ENCODE measurements around the gene ATP5PO.
"Not testable (repeated sequence)": the region's sequence is repeated elsewhere in the genome, so short reads cannot be mapped to it uniquely, and the experiment has no call there.

ATP5PO gene

GRCh38 chr21:33865996-33866575 is 49.5 kb downstream of the ATP5PO start:
- no peak for DNase-seq
- Histone ChIP-seq H3K4me1 (ENCODE audit: low read length) (no peaks in the 10 kb centered on the region), H4K20me1 (ENCODE audit: insufficient read depth, low read length) (no peaks in the 10 kb centered on the region), H3K27ac (ENCODE audit: low read length) (no peak overlapping the region), H3K79me2 (ENCODE audit: low read length) (no peaks in the 10 kb centered on the region), H3K9me3 (replicated peaks; ENCODE audit: insufficient read depth, low read length) (no peaks in the 10 kb centered on the region), H3F3A (ENCODE audit: insufficient read depth, low read length) (no peaks in the 10 kb centered on the region), H2AFZ (ENCODE audit: low read length) (no peak overlapping the region), H3K36me3 (replicated peaks; ENCODE audit: insufficient read depth, low read length) (no peaks in the 10 kb centered on the region), H3K4me2 (ENCODE audit: low read depth, low read length) (no peak overlapping the region), H3K9me2 (replicated peaks; ENCODE audit: insufficient read depth, low read length) (no peaks in the 10 kb centered on the region), H3K4me3 (ENCODE audit: low read length) (no peak overlapping the region), H3K27me3 (replicated peaks; ENCODE audit: insufficient read depth, low read length) (no peaks in the 10 kb centered on the region), H3K9ac (ENCODE audit: low read length) (no peak overlapping the region)
- TF ChIP-seq CTCF (IDR thresholded peaks at IDR 0.05; ENCODE audit: low read length) (no peak), EZH2phosphoT487 (IDR thresholded peaks at IDR 0.05; ENCODE audit: low read length) (no peak), EZH2 (optimal IDR thresholded peaks at IDR 0.05; ENCODE audit: low read depth, low read length) (no peak)

GRCh38 chr21:33865176-33865575 is 50.4 kb downstream of the ATP5PO start:
- Histone ChIP-seq H4K20me1 (ENCODE audit: insufficient read depth, low read length) (no peaks in the 10 kb centered on the region), H3K9ac (ENCODE audit: low read length) (no peak overlapping the region), H3K4me1 (ENCODE audit: low read length) (no peaks in the 10 kb centered on the region), H3K9me3 (replicated peaks; ENCODE audit: insufficient read depth, low read length) (no peaks in the 10 kb centered on the region), H3K27ac (ENCODE audit: low read length) (no peak overlapping the region), H3K4me3 (ENCODE audit: low read length) (no peak overlapping the region), H3K4me2 (ENCODE audit: low read depth, low read length) (no peak overlapping the region), H2AFZ (ENCODE audit: low read length) (no peak overlapping the region), H3K27me3 (replicated peaks; ENCODE audit: insufficient read depth, low read length) (no peaks in the 10 kb centered on the region), H3K36me3 (replicated peaks; ENCODE audit: insufficient read depth, low read length) (no peaks in the 10 kb centered on the region), H3F3A (ENCODE audit: insufficient read depth, low read length) (no peaks in the 10 kb centered on the region), H3K79me2 (ENCODE audit: low read length) (no peaks in the 10 kb centered on the region), H3K9me2 (replicated peaks; ENCODE audit: insufficient read depth, low read length) (no peaks in the 10 kb centered on the region)
- DNase-seq = no peak
- no peak for TF ChIP-seq EZH2 (optimal IDR thresholded peaks at IDR 0.05; ENCODE audit: low read depth, low read length)
- no peak for TF ChIP-seq CTCF (IDR thresholded peaks at IDR 0.05; ENCODE audit: low read length)
- TF ChIP-seq EZH2phosphoT487 (IDR thresholded peaks at IDR 0.05; ENCODE audit: low read length) = no peak

GRCh38 chr21:33864150-33864549 is 51.5 kb downstream of the ATP5PO start:
- no peak for DNase-seq
- Histone ChIP-seq H4K20me1 (ENCODE audit: insufficient read depth, low read length) (no peaks in the 10 kb centered on the region), H3K4me2 (ENCODE audit: low read depth, low read length) (no peak overlapping the region), H3K27ac (ENCODE audit: low read length) (no peak overlapping the region), H3K9me2 (replicated peaks; ENCODE audit: insufficient read depth, low read length) (no peaks in the 10 kb centered on the region), H3K9ac (ENCODE audit: low read length) (no peak overlapping the region), H3K9me3 (replicated peaks; ENCODE audit: insufficient read depth, low read length) (no peaks in the 10 kb centered on the region), H3K27me3 (replicated peaks; ENCODE audit: insufficient read depth, low read length) (no peaks in the 10 kb centered on the region), H3K79me2 (ENCODE audit: low read length) (no peaks in the 10 kb centered on the region), H3K4me1 (ENCODE audit: low read length) (no peaks in the 10 kb centered on the region), H3F3A (ENCODE audit: insufficient read depth, low read length) (no peaks in the 10 kb centered on the region), H3K36me3 (replicated peaks; ENCODE audit: insufficient read depth, low read length) (no peaks in the 10 kb centered on the region), H3K4me3 (ENCODE audit: low read length) (no peak overlapping the region), H2AFZ (ENCODE audit: low read length) (no peak overlapping the region)
- no peak for TF ChIP-seq EZH2 (optimal IDR thresholded peaks at IDR 0.05; ENCODE audit: low read depth, low read length)
- no peak for TF ChIP-seq CTCF (IDR thresholded peaks at IDR 0.05; ENCODE audit: low read length)

- not testable (repeated sequence) for H3K9me2 ChIP-seq (replicated peaks; ENCODE audit: insufficient read depth, low read length); H3K4me1 ChIP-seq (ENCODE audit: low read length); H3K27me3 ChIP-seq (replicated peaks; ENCODE audit: insufficient read depth, low read length); H2AFZ ChIP-seq (ENCODE audit: low read length); H3K36me3 ChIP-seq (replicated peaks; ENCODE audit: insufficient read depth, low read length); H3K79me2 ChIP-seq (ENCODE audit: low read length); H3K4me3 ChIP-seq (ENCODE audit: low read length); H3F3A ChIP-seq (ENCODE audit: insufficient read depth, low read length); H3K27ac ChIP-seq (ENCODE audit: low read length); H4K20me1 ChIP-seq (ENCODE audit: insufficient read depth, low read length); H3K9ac ChIP-seq (ENCODE audit: low read length); H3K4me2 ChIP-seq (ENCODE audit: low read depth, low read length); H3K9me3 ChIP-seq (replicated peaks; ENCODE audit: insufficient read depth, low read length); DNase-seq
Observed at GRCh38 chr21:33863191-33863590, 52.4 kb downstream of the ATP5PO start.
